HepG2 (cell line): ENCODE results near the gene TRABD. TPM values are rescaled to one million over a fixed set of nuclear protein-coding genes. Genes with fewer than 3 reads are reported as not detected.

Source experiments
- FLYWCH1 ChIP-seq: sonication (generic); formaldehyde crosslinking; IDR thresholded peaks from 2 replicates; pipeline ENCODE4 v1.8.1; 2023; ENCODE audit warnings: mild to moderate bottlenecking, missing genetic modification reagents
- KLF16 ChIP-seq, 2 experiments: sonication (generic) in 1 of 2; formaldehyde crosslinking in 1 of 2; IDR thresholded peaks; 2 replicates each; pipeline versions ENCODE4 v1.6.1 to v1.8.0; 2016 to 2023; ENCODE audit warnings: missing genetic modification reagents in 2 of 2, missing compliant biosample characterization in 1 of 2
- REPIN1 ChIP-seq: sonication (generic); formaldehyde crosslinking; IDR thresholded peaks from 2 replicates; pipeline ENCODE4 v1.8.0; 2022; ENCODE audit warnings: missing genetic modification reagents, low read depth, mild to moderate bottlenecking, borderline replicate concordance
- STAG1 ChIP-seq: sonication (generic); formaldehyde crosslinking; IDR thresholded peaks from 2 replicates; pipeline ENCODE4 v1.4.0; 2020; ENCODE audit warnings: missing genetic modification reagents
- ZBTB7A ChIP-seq: sonication (generic); formaldehyde crosslinking; IDR thresholded peaks from 2 replicates; pipeline ENCODE4 v1.8.0; 2022; ENCODE audit warnings: mild to moderate bottlenecking, missing genetic modification reagents
- ZNF232 ChIP-seq: sonication (generic); formaldehyde crosslinking; IDR thresholded peaks from 2 replicates; pipeline ENCODE4 v1.4.0; 2020; ENCODE audit warnings: missing genetic modification reagents, borderline replicate concordance
- ZNF24 ChIP-seq: fragments of 450-650 bp; IDR thresholded peaks from 2 replicates; pipeline ENCODE4 v1.6.1; 2017; ENCODE audit warnings: antibody characterized with exemption, mild to moderate bottlenecking
- ZNF264 ChIP-seq: sonication (generic); formaldehyde crosslinking; IDR thresholded peaks from 2 replicates; pipeline ENCODE4 v1.4.0; 2020; ENCODE audit warnings: missing genetic modification reagents
- polyA plus RNA-seq, 8 experiments: library from polyadenylated mRNA; depleted of rRNA in 3 of 8; stranded (reverse) in 7 of 8; unstranded in 1 of 8; fragments of >200 nt; fragmentation: Illumina TruSeq in 4 of 8; extraction: Trizol in 4 of 8; gene quantifications; 2 replicates each; pipeline versions ENCODE4 v1.2.1 to v1.2.3, GENCODE V29; 2011 to 2016; ENCODE audit warnings: low read depth in 4 of 8, missing spikeins in 1 of 8, mixed read lengths in 1 of 8; ENCODE audit not compliant: insufficient read depth in 1 of 8
- total RNA-seq, 5 experiments: library from RNA; depleted of rRNA; stranded (reverse); fragments of >200 nt; fragmentation: Illumina TruSeq; extraction: Trizol; gene quantifications; 2 replicates each; pipeline ENCODE4 v1.2.3, GENCODE V29; 2016; ENCODE audit warnings: low read depth in 1 of 5
- TF ChIP-seq, protein P1 (sequence below): sonication (generic); formaldehyde crosslinking; IDR thresholded peaks from 2 replicates; pipeline ENCODE4 v1.5.1; 2020; ENCODE audit warnings: mild to moderate bottlenecking, missing genetic modification reagents, moderate library complexity
- TF ChIP-seq, protein P2 (sequence below): IDR thresholded peaks from 2 replicates; pipeline ENCODE4 v1.6.1; 2016; ENCODE audit warnings: low read depth, missing genetic modification reagents, missing compliant biosample characterization
- TF ChIP-seq, protein P3 (sequence below), 2 experiments: sonication (generic) in 1 of 2; formaldehyde crosslinking in 1 of 2; IDR thresholded peaks; 2 replicates each; pipeline versions ENCODE4 v1.4.0 to v1.6.1; 2016 to 2020; ENCODE audit warnings: borderline replicate concordance in 1 of 2, low read depth in 1 of 2, mild to moderate bottlenecking in 1 of 2, missing genetic modification reagents in 1 of 2
- TF ChIP-seq, protein P4 (sequence below): sonication (generic); IDR thresholded peaks from 2 replicates; pipeline ENCODE4 v1.6.1; 2016; ENCODE audit warnings: low read depth, borderline replicate concordance
- TF ChIP-seq, protein P5 (sequence below): IDR thresholded peaks from 2 replicates; pipeline ENCODE4 v1.6.1; 2018; ENCODE audit warnings: missing genetic modification reagents

The TRABD gene
- total and polyA plus RNA-seq, 2 of the 13 experiments (the other 11 are each of a cell fraction or from before 2014, with no cell fraction given) = 21.5 to 28.9 TPM

DNA sequence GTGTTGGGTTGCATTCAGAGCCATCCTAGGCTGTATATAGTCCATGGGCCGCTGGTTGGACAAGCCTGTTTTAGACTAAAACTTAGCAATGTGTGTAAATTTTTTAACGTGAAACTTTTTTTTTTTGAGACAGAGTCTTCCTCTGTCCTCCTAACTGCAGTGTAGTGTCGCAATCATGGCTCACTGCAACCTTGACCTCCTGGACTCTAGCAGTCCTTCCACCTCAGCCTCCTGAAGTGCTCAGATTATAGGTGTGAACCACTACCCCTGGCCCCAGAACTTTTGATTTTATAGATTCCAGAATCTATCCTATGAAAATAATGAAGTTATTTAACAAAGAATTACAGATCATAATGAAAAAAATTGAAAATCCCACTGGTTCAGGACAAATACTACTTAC, 45.1 kb upstream of the TRABD start (continued):
- TF ChIP-seq STAG1 (CRISPR knock-in tag) = no peak
- TF ChIP-seq, protein P1, sequence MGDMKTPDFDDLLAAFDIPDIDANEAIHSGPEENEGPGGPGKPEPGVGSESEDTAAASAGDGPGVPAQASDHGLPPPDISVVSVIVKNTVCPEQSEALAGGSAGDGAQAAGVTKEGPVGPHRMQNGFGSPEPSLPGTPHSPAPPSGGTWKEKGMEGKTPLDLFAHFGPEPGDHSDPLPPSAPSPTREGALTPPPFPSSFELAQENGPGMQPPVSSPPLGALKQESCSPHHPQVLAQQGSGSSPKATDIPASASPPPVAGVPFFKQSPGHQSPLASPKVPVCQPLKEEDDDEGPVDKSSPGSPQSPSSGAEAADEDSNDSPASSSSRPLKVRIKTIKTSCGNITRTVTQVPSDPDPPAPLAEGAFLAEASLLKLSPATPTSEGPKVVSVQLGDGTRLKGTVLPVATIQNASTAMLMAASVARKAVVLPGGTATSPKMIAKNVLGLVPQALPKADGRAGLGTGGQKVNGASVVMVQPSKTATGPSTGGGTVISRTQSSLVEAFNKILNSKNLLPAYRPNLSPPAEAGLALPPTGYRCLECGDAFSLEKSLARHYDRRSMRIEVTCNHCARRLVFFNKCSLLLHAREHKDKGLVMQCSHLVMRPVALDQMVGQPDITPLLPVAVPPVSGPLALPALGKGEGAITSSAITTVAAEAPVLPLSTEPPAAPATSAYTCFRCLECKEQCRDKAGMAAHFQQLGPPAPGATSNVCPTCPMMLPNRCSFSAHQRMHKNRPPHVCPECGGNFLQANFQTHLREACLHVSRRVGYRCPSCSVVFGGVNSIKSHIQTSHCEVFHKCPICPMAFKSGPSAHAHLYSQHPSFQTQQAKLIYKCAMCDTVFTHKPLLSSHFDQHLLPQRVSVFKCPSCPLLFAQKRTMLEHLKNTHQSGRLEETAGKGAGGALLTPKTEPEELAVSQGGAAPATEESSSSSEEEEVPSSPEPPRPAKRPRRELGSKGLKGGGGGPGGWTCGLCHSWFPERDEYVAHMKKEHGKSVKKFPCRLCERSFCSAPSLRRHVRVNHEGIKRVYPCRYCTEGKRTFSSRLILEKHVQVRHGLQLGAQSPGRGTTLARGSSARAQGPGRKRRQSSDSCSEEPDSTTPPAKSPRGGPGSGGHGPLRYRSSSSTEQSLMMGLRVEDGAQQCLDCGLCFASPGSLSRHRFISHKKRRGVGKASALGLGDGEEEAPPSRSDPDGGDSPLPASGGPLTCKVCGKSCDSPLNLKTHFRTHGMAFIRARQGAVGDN (CRISPR knock-in tag) = no peak
- TF ChIP-seq, protein P2, sequence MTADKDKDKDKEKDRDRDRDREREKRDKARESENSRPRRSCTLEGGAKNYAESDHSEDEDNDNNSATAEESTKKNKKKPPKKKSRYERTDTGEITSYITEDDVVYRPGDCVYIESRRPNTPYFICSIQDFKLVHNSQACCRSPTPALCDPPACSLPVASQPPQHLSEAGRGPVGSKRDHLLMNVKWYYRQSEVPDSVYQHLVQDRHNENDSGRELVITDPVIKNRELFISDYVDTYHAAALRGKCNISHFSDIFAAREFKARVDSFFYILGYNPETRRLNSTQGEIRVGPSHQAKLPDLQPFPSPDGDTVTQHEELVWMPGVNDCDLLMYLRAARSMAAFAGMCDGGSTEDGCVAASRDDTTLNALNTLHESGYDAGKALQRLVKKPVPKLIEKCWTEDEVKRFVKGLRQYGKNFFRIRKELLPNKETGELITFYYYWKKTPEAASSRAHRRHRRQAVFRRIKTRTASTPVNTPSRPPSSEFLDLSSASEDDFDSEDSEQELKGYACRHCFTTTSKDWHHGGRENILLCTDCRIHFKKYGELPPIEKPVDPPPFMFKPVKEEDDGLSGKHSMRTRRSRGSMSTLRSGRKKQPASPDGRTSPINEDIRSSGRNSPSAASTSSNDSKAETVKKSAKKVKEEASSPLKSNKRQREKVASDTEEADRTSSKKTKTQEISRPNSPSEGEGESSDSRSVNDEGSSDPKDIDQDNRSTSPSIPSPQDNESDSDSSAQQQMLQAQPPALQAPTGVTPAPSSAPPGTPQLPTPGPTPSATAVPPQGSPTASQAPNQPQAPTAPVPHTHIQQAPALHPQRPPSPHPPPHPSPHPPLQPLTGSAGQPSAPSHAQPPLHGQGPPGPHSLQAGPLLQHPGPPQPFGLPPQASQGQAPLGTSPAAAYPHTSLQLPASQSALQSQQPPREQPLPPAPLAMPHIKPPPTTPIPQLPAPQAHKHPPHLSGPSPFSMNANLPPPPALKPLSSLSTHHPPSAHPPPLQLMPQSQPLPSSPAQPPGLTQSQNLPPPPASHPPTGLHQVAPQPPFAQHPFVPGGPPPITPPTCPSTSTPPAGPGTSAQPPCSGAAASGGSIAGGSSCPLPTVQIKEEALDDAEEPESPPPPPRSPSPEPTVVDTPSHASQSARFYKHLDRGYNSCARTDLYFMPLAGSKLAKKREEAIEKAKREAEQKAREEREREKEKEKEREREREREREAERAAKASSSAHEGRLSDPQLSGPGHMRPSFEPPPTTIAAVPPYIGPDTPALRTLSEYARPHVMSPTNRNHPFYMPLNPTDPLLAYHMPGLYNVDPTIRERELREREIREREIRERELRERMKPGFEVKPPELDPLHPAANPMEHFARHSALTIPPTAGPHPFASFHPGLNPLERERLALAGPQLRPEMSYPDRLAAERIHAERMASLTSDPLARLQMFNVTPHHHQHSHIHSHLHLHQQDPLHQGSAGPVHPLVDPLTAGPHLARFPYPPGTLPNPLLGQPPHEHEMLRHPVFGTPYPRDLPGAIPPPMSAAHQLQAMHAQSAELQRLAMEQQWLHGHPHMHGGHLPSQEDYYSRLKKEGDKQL (CRISPR knock-in tag) = peak; percentile 44; the same call in 1 of the 2 replicates
- TF ChIP-seq REPIN1 (CRISPR knock-in tag) = no peak
- TF ChIP-seq FLYWCH1 = no peak
- TF ChIP-seq KLF16 (CRISPR knock-in tag; IDR thresholded peaks at IDR 0.05) = 0 out of 4 replicates have a peak, but pooled peaks of 1 of the 2 experiments have one; percentile 57
- TF ChIP-seq, protein P3, sequence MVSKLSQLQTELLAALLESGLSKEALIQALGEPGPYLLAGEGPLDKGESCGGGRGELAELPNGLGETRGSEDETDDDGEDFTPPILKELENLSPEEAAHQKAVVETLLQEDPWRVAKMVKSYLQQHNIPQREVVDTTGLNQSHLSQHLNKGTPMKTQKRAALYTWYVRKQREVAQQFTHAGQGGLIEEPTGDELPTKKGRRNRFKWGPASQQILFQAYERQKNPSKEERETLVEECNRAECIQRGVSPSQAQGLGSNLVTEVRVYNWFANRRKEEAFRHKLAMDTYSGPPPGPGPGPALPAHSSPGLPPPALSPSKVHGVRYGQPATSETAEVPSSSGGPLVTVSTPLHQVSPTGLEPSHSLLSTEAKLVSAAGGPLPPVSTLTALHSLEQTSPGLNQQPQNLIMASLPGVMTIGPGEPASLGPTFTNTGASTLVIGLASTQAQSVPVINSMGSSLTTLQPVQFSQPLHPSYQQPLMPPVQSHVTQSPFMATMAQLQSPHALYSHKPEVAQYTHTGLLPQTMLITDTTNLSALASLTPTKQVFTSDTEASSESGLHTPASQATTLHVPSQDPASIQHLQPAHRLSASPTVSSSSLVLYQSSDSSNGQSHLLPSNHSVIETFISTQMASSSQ (IDR thresholded peaks at IDR 0.05; ENCODE audit: low read depth) = no peak
- TF ChIP-seq, protein P3 (CRISPR knock-in tag; IDR thresholded peaks at IDR 0.05; ENCODE audit: borderline replicate concordance) = no peak
- 0 out of 2 replicates have a peak, but pooled peaks have one; percentile 62 for TF ChIP-seq ZNF232 (CRISPR knock-in tag)
- 0 out of 2 replicates have a peak, but pooled peaks have one; percentile 45 for TF ChIP-seq ZNF264 (CRISPR knock-in tag)
- no peak for TF ChIP-seq ZNF24
- TF ChIP-seq ZBTB7A (CRISPR knock-in tag) = no peak
- TF ChIP-seq, protein P4, sequence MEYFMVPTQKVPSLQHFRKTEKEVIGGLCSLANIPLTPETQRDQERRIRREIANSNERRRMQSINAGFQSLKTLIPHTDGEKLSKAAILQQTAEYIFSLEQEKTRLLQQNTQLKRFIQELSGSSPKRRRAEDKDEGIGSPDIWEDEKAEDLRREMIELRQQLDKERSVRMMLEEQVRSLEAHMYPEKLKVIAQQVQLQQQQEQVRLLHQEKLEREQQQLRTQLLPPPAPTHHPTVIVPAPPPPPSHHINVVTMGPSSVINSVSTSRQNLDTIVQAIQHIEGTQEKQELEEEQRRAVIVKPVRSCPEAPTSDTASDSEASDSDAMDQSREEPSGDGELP = peak; percentile 54
- TF ChIP-seq, protein P5, sequence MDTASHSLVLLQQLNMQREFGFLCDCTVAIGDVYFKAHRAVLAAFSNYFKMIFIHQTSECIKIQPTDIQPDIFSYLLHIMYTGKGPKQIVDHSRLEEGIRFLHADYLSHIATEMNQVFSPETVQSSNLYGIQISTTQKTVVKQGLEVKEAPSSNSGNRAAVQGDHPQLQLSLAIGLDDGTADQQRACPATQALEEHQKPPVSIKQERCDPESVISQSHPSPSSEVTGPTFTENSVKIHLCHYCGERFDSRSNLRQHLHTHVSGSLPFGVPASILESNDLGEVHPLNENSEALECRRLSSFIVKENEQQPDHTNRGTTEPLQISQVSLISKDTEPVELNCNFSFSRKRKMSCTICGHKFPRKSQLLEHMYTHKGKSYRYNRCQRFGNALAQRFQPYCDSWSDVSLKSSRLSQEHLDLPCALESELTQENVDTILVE = no peak
